ENCODE data around the gene PRKAR1A.
"Not testable (repeated sequence)": the region's sequence is repeated elsewhere in the genome, so short reads cannot be mapped to it uniquely, and the experiment has no call there.

Gene PRKAR1A

DNA sequence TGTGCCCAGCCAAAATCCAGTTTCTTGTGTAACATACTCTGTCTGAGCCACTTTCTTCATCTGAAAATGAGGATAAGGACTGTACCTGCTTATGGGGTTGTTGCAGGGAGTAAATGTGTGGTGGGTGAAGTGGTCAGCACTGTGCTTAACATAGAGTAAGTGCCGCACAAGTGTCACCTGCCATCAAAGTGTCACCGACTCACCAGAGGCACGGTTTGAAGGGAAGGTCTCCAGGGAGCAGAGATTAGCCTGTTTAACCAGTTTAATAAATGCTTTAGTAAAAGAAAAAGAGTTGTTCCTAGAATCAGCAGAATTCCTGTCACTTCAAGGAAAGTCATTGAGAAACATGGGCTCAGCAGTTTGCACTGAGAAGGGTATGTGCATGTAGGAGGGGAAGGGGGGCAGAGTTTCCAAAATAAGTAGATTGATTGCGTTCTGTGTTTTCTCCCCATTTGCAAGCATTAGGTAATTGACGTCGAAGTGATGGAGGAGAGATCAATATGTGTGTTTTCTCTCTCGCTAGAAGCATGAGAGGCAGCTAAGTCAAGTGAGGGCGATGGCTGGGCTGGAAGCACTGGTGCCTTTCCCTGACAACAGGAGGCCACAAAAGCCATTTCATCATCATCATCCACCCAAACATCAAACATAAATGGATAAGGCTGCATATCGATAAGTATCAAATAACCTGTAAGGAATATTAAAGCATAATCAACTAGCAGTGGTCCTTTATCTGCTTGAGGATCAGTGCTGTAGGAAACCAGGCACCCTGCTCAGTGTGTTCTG is 69.8 kb downstream of the PRKAR1A start:
- no peak for DNase-seq

DNA sequence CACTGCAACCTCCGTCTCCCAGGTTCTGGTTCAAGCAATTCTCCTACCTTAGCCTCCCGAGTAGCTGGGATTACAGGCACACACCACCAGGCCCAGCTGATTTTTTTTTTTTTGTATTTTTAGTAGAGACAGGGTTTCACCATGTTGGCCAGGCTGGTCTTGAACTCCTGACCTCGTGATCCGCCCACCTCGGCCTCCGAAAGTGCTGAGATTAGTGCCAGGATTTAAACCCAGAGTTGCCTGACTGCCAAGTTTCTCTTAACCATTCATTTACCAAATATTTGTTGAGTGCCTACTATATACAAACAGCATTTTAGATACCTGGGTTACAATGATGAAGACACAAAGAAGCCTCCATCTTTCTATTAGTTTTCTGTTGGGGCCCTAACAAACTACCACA is 70.6 kb downstream of the PRKAR1A start:
- DNase-seq = not testable (repeated sequence)

DNA sequence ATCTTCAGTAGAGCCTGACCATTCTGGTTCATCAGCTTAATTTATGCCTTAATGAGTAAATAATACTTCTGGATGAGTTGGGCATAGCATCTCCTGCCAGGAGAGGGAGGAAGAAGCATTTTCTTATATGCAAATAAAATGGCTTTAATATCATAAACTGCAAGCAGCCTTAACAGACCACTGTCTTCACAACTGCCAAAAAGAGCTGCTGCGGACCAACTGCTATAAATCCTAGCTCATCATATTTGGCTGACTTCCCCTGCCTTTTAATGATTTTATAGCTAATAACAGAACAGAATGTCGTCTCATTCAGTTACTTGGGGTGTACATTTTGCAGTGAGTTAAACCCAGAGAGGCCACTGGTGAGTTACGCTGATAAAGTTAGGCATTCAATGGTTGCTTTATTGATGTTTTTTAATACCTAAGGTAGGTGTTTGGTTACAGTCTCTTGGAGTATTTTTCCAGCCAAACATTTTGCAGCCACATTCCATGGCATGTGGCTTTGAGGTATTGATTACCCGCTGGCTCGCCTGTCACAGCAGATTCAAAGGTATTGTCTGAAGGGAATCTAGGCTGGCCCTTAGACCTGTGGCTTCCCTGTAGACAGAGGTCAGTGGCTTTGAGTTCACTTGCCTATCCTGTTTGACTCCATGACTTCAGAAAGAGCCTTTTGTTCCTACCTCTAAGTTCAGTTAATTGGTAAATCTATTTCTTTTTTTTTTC is 72.5 kb downstream of the PRKAR1A start:
- DNase-seq = no peak

DNA sequence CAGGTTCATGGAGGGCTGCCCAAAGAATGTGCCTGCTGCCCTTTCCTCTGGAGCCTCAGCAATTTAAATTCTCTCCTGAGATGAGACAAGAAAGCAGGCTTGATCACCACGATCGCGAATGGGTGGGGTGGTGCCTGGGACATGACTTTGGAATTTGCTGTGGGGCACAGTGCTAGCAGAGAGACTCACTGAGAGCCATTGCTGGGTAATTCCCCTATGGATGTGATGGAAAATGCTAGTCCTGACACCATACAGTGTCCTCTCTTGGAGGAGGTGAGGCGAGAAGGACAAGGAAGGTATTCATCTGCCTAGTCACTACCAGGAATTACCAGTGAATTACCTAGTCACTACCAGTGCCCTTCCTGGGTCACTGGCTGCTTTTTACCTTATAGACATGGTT is 73.4 kb downstream of the PRKAR1A start:
- no peak for DNase-seq

DNA sequence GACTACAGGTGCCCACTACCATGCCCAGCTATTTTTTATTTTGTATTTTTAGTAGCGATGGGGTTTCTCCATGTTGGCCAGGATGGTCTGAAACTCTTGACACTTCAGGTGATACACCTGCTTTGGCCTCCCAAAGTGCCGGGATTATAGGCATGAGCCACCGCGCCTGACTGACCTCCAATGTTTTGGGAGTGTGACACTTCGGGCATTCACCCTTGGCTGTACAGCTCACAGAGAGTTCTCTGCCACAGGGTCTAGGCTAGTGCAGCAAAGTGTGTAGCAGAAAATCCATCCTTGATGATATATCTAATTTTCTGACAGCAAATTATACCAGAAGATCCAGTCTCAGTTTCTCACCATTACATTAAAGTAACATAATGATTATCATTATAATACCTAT is 74.8 kb downstream of the PRKAR1A start:
- no peak for DNase-seq

DNA sequence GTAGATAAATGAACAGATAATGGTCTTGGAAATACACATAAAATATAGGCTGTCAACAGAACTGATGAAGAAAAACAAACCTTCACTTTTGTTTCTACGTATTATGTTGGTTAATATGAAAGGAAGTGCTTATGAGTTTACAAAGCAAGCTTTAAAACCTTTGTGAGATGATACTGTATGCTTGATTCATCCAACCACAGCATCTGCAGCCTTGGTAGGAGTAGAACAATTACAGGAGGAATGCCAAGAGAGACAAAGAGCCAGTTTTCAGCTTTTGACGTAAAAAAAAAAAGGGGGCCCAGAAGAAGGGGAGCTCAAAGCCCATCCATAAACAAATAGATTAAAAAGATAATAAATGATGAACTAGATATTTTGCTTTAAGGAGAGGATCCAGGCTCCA is 75.6 kb downstream of the PRKAR1A start:
- no peak for DNase-seq

DNA sequence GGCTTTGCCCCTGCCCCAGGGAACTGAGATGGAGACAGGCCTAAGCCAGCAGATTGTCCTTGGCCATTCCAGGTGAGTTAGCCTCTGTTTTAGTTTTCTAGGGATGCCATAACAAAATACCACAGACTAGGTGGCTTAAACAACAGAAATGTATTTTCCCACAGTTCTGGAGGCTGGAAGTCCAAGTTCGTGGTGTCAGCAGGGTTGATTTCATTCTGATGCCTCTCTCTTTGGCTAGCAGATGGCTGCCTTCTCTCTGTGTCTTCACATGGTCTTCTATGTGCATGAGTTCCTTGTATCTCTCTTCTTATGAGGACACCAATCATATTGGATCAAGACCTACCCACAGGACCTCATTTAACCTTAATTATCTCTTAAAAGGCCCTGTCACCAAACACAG is 76.1 kb downstream of the PRKAR1A start:
- no peak for DNase-seq

DNA sequence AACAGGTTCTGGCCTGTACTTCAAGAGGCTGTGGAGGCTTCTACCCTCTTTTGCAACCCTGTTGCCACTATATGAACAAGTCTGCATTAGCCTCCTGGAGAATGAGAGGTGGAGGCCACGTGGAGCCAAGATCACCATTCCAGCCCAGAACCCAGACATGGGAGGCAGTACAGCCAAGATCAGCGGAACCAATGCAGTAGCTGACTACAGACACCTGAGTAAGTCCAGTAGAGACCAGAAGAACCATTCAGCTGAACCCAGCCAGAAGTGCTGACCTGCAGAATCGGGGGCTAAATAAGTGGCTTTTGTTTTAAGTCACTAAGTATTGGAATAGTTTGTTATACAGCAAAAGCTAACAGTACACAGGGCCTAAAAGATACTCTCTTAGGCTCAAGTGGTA is 76.9 kb downstream of the PRKAR1A start:
- DNase-seq = no peak

DNA sequence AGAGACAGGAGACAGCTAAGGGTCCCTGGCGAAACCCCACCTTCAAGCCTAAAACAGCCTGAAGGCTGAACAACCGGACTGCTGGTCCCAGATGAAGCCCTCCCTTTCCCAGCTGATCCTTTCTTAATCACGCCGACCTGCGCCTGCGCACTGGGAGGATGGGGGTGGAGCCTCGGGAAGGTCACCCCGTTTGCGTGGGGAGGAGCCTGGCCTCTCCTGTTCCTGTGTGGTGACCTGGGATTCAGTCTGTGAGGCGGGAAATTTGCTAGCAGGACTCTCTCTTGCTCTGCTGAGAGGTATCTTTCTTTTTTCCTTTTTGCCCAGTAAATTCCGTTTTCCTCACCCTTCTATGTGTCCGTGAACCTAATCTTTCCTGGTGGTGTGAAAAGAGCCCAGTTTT is 79.4 kb downstream of the PRKAR1A start:
- DNase-seq = peak; percentile 33

DNA sequence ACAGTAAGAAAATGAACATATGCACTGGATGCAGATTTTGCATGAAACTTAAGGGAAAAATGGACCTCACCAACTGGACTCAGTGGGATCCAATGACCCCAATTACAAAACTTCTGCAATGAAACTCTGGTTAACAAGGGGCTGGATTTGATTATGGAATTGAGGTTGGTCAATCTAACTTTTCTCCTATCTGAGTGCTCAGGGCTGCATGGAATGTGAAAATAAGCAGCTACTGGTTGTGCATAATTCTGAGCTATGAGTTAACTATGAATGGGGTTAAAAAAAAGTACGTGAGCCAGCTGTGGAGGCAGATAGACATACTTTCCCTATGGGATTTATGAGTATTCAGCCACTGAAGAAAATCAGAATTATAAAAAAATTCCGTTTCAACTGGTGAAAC is 79.8 kb downstream of the PRKAR1A start:
- DNase-seq = peak; percentile 23

DNA sequence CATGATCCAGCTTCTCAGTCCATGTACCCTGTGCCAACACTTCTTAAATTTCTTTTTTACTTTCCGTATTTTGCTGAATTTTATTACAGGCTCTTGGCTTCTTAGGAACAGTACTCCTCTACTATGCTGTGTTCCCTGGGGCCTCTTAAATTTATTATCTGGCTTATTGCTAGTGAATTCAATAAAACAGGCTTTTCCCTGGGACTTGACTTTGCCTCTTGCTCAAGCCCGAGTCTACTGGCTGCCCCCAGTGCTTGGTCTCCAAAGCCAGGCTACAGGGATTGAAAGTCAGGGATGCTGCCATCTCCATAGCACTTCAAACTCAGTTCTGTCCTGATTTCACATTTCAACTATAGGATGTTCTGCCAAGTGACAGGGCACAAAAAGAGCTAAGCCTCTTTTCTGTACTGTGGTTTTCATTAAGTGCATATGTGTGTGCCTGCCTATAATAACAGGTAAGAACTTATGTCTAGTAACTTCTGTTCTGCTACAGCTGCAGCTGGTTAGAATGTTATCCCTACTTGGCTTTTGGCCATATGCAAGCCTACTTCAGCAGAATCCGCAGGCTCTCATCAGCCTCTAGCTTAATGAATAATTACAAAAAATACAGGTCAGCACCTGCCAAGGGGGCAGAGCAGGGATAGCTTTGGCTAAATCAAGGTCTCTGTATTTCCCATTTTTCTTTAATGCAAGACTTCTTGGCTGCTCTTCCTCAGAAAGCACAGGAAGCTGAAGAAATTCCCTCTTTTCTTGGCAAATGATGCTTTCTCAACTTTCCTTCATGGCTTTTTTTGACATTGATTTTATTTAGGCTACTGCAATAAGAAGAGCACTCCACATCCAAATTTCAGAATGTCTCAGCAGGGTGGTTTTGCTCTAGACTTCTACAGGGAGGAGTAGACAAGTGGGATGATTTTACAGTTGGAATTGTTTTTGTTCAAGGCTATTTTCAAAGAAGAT is 80.7 kb downstream of the PRKAR1A start:
- DNase-seq = peak; percentile 24

DNA sequence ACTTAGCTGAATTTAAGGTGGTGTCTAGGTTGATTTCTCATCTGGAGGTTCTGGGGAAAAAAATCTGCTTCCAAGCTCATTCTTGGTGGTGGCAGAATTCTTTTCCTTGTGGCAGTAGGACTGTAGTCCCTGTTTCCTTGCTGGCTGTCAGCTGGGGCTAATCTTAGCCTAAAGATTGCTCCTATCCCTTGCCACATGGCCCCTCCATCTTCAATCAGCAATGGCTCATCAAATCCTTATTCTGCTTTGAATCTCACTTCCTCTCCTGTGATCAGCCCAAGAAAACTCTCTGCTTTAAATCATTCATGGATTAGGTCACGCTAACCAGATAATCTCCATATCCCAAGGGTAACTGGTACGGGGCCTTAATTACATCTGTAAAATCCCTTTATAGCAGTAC is 82.3 kb downstream of the PRKAR1A start:
- DNase-seq = no peak

DNA sequence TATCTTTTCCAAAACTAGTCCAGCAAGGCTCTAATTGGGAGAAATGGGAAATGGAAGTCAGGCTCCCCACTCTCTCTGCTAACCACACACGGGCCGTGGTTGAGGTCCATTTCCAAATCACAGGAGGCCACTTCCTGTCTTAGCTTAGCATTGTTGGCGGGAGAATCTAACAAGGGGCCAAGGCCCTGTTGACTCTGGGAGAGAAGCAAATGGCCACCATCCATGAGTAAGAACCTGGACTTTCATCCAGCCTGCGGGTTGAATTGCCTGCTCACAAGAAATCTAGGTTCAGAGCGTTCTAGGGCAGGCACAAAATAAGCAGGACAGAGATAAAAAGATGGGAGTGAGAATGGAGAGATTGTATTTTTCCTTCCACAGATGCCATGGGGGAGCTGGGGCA is 83.3 kb downstream of the PRKAR1A start:
- DNase-seq = peak; percentile 12

DNA sequence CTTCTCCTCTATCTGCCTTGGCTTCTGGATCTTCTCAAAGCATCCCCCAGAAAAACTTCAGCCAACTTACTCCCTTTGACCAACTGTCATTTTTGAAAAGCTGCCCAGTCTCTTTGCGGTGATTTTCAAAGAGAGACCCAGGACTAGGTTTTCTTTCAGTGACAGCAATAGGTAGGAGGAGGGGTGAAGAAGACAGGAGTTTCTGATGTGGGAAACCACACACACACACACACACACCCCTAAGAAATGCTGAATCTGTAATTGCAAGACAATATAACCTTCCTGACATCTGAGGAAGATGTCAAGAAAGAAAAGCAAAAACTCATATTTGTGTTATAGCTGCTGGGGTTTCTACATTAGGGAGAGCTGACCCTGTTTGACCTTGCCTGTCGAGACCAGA is 83.8 kb downstream of the PRKAR1A start:
- no peak for DNase-seq

DNA sequence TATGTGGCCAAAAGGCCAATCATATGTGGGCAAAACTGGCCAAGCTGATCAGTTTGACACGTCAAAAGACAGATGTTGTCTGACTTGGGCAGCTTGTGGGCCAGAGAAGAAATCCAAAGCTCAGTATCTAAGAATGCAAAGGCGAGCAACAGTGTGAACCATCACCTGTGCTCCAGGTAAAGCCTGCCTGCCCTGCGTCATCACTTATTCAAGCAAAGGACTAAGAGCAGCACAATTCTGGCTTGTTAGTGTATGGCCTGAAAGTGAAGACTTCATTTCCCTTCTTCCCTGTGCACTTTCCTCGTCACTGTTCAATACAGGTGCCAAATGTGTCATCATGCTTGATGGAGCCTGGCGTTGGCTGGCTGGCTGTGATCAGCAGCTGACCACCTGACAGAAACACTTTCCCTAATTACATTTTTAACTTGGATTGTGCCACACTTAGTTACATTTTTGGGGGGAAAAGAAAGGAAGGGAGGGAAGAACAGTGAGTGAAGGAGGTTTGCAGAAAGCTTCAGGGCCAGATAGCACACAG is 84.2 kb downstream of the PRKAR1A start:
- no peak for DNase-seq

DNA sequence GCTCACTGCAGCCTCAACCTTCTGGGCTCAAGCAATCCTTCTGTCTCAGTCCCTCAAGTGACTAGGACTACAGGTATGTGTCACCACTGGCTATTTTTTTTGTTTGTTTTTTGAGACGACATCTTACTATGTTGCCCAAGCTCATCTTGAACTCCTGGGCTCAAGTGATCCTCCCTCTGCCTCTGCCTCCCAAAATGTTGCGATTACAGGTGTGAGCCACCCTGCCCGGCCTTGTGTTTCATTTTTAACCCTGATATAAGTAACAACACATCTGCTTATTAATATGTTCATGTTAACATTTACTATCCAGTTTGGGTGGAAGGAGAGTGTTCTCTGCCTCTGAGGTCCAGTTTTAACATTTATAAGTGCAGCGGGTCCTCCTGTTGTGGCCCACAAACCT is 85.8 kb downstream of the PRKAR1A start:
- no peak for DNase-seq

DNA sequence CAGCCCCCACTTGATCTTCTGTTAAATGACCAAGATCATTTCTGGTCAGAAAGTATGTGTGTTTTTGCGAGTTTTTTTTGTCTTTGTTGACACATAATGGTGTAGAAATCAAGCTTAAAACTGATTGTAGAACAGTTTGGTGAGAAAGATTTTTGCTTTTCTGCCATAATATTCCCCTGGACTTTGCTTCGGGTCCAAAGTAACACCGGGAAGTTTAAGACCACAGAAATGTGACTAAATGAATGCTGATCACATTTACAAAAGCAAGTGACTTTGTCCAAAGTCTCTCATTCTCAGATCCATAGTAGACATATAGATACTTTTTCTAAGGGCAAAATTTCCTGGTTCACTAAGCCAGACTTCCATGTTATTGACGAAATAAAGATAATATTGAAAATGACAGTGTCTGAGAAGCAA is 86.3 kb downstream of the PRKAR1A start:
- no peak for DNase-seq

DNA sequence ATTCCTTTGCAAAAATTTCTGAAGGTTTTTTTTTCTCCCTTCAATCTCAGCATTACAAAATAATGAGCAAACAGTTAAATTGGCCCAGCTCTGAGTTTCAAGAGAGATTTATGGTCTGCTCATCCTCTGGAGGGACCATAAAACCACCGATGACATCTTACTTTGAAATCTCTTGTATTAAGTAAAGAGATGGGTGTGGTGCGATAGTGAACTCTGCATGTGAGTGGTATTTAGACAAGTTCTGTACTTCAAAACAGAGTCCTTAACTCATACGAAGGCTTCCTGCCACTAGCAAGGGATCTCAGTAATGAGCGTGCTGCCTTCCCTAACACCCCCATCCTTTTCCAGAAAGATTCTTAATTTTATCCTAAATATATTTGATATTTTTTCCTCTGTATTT is 86.9 kb downstream of the PRKAR1A start:
- DNase-seq = peak; percentile 78

DNA sequence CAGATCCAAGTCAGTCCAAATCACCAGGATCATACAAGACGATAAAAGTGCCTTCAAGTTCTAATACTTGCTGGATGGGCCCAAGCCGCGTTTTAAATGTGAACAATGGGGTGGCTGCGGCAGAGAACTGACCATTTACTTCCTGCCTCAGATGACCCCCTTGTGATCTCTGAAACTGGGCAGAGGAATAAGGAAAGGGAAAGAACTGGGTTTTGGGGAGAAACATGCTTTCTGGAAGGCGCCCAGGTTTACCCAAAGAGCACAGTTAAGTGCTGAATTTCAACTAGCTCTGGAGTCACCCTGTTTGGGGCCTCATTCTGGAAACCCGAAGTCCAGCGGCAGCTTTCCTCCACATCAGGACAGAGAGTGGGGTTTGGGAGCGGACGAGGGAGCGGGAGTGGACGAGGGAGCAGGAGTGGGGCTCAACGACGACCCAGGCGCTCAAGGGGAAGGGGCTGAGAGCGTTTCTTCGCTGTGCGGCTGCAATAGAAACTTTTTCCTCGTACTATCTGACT is 87.4 kb downstream of the PRKAR1A start:
- no peak for DNase-seq

DNA sequence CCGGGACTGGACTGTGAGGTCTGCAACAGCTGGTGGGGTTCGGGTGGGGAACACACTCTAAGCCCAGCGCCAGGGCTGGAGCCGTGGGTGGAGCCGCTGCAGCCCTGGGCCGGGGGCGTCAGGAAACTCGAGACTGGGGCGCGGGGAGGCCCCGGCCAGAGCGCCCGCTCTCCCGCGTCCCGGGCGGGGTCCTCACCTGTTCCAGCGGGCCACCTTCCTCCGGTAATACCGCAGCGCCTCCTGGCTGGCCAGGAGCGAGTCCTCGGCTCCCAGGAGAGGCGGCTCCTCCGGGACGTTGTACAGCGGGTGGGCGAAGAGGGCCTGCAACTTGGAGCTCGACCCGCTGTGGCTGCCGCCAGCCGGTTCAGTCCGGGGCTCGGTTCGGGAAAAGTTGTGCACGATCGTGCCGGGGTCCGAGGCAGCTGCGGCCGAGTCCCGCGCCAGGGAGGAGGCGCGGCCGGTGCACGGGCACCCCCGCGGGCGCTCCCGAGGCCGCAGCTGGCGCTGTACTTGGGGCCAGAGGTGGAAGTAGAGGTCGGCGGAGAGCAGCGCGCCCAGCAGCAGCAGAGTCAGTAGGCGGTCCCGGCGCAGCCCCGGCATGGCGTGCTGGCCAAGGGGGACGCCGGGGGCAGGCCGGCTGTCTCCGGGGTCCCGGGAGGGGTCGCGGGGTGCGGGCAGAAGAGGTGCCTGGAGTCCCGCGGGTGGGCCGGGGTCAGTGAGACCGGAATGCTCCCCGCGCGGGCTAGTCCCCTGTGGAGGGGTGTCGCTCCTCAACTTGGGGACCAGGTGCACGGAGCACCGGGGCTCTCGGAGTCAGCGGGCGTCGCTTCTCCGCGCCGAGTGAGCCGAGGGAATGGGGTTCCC is 88.1 kb downstream of the PRKAR1A start:
- DNase-seq = no peak
